ENCODE data around the gene MOSMO. TPM values are rescaled to one million over a fixed set of nuclear protein-coding genes. Genes with fewer than 3 reads are reported as not detected.

MOSMO gene
- total RNA-seq, 1 donor, result 8.6 TPM

- no peak for DNase-seq (ENCODE audit: low read depth in 2 of 3, low spot score in 2 of 3)
These were observed 122.6 kb downstream of the MOSMO start for GRCh38 chr16:22130528-22130927.

DNA sequence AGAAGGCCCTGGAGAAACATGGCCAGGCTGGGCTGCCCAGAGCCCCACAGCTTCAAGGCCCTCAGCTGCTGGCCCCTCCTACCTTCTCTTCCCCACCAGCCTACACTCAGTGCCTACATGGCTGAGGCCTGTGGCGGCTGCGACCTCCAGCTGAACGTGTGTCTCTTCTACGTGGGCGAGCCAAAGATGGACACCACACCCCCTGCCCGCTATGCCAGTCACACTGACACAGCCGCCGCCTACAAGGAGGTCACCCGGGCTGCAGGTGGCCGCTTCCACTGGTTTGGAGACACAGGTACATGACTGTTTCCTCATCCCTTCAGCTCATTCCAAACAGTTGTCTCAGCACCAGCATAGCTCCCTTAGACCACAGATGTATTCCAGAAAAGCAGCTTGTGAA is 124.9 kb downstream of the MOSMO start:
- no peak for DNase-seq (ENCODE audit: low read depth in 2 of 3, low spot score in 2 of 3)

Other genes starting within 250 kb of the MOSMO start
- 43.4 TPM for gene NPIPB4, start 150.4 kb upstream of the MOSMO start, total RNA-seq
- gene UQCRC2, start 54.8 kb upstream of the MOSMO start, total RNA-seq, result 138 TPM
- gene PDZD9, start 7.0 kb upstream of the MOSMO start, total RNA-seq, result not detected
- not detected for gene VWA3A, start 84.4 kb downstream of the MOSMO start, total RNA-seq
- 0.27 TPM for gene SDR42E2, start 154.4 kb downstream of the MOSMO start, total RNA-seq
- gene EEF2K, start 198.2 kb downstream of the MOSMO start, total RNA-seq, result 34.2 TPM